GM20000 (cell line): Measurements from ENCODE around the gene CEP44.

Source experiments
- DNase-seq: peaks from one replicate; pipeline ENCODE4 v3.0.0; 2012; ENCODE audit warnings: low spot score
- CTCF ChIP-seq: IDR thresholded peaks from 2 replicates; pipeline ENCODE4 v1.5.1; 2012; ENCODE audit warnings: mild to moderate bottlenecking, control low read depth; ENCODE audit errors: extremely low read depth, missing control alignments

Gene CEP44

GRCh38 chr4:174314770-174315169 lies 31.1 kb downstream of the CEP44 start:
- TF ChIP-seq CTCF, result no peak
- DNase-seq, result no peak

DNA sequence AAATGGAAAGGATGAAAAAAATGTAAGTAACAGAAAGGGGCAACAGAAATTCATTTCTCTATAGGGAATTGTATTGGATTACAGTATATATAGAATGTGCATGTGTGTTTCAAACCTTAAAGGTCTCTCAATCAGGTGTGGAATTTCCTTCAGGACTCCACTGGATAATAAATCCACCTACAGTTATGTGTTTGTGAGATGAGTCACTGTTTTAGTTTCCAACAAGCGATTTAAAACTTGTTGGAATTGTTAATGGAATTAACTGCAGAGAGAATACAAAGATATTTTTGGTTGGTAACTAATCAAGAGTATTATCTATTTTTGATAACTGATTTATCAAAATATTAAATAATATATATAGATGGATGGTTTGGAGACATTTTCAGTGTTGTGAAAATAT lies 32.8 kb downstream of the CEP44 start:
- TF ChIP-seq CTCF, result no peak
- DNase-seq, result no peak

GRCh38 chr4:174316954-174317353 lies 33.2 kb downstream of the CEP44 start:
- DNase-seq, result no peak
- no peak for TF ChIP-seq CTCF

GRCh38 chr4:174317531-174317930 lies 33.8 kb downstream of the CEP44 start:
- DNase-seq, result no peak
- TF ChIP-seq CTCF, result no peak

GRCh38 chr4:174318829-174319764 lies 35.4 kb downstream of the CEP44 start:
- DNase-seq, result peak; percentile 29

DNA sequence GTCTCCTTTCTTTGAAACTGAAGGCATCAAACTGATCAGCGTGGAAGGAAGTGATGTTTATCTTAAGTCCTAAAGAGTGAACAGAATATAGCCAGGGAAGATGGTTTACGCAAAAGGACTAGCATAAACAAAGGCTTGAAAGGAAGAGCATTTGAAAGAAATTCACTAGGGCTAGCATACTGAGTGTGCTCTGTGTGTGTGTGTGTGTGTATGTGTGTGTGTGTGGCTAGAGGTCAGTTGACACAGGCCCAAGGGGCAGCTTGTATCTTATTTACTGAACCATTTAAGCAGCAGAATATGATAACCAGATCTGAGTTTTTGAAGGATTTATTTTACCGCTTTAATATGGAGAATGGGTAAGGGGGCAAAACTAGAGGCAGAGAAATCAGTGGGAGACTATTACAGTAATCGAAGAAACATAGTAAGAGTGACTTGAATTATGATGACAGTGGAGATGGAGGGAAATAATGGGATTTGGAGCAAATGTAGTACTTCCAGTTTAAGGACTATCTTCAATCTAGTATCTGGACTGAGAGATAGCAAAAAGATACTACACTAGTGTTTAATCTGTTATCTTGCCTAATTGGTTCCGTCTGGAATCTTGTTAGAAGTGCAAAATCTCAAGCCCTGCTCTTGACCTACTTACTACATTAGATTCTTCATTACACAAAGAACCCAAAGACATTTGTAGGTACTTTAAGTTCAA lies 36.9 kb downstream of the CEP44 start:
- DNase-seq, result no peak
- TF ChIP-seq CTCF, result no peak

More at GRCh38 chr4:174318829-174319764, 35.4 kb downstream of the CEP44 start:
- peak; percentile 37 for TF ChIP-seq CTCF

- no peak for TF ChIP-seq CTCF
- no peak for DNase-seq
Observed at GRCh38 chr4:174324236-174324635, 40.5 kb downstream of the CEP44 start.
